Activated naive CD8-positive, alpha-beta T cell treated with anti-CD3 and anti-CD28 coated beads, Interleukin-2, amount 50 U/mL, for 16 hours (primary cell): ENCODE results near the gene IPP.
"Not testable (repeated sequence)": the region's sequence is repeated elsewhere in the genome, so short reads cannot be mapped to it uniquely, and the experiment has no call there.

Experiments
- DNase-seq: peaks from one replicate; pipeline ENCODE4 v3.0.0-alpha.2; 2020; ENCODE audit warnings: low read depth, low spot score

Gene IPP

GRCh38 chr1:45685308-45686014, 65.0 kb downstream of the IPP start:
- DNase-seq, result no peak

GRCh38 chr1:45684402-45684801, 66.1 kb downstream of the IPP start:
- DNase-seq, result no peak

- DNase-seq, result no peak
These were observed 67.5 kb downstream of the IPP start for GRCh38 chr1:45682942-45683341.

GRCh38 chr1:45679123-45679522, 71.3 kb downstream of the IPP start:
- DNase-seq, result no peak

GRCh38 chr1:45678489-45678888, 72.0 kb downstream of the IPP start:
- no peak for DNase-seq

GRCh38 chr1:45677751-45678245, 72.7 kb downstream of the IPP start:
- no peak for DNase-seq

GRCh38 chr1:45676553-45676952, 73.9 kb downstream of the IPP start:
- DNase-seq, result not testable (repeated sequence)

- no peak for DNase-seq
These were observed 76.0 kb downstream of the IPP start for GRCh38 chr1:45674478-45674877.

GRCh38 chr1:45673956-45674355, 76.5 kb downstream of the IPP start:
- no peak for DNase-seq

- DNase-seq, result no peak
These were observed 80.4 kb downstream of the IPP start for GRCh38 chr1:45669859-45670655.

- no peak for DNase-seq
These were observed 81.1 kb downstream of the IPP start for GRCh38 chr1:45669379-45669778.

- DNase-seq, result no peak
These were observed 81.9 kb downstream of the IPP start for GRCh38 chr1:45668526-45668925.

- DNase-seq, result no peak
These were observed 82.9 kb downstream of the IPP start for GRCh38 chr1:45667321-45668111.

- DNase-seq, result no peak
These were observed 83.6 kb downstream of the IPP start for GRCh38 chr1:45666836-45667235.

GRCh38 chr1:45660336-45660735, 90.1 kb downstream of the IPP start:
- DNase-seq, result no peak

GRCh38 chr1:45659222-45659621, 91.2 kb downstream of the IPP start:
- DNase-seq, result no peak

- DNase-seq, result no peak
These were observed 92.3 kb downstream of the IPP start for GRCh38 chr1:45658171-45658570.

GRCh38 chr1:45656573-45657226, 93.8 kb downstream of the IPP start:
- no peak for DNase-seq

GRCh38 chr1:45654540-45655280, 95.7 kb downstream of the IPP start:
- DNase-seq, result no peak
